ENCODE results near the gene ARRDC4.
A peak's percentile ranks its signal among the peaks of the same experiment; 100 is the strongest.

ARRDC4 gene

GRCh38 chr15:97960364-97961066 is at the start of gene ARRDC4:
TSS of gene ARRDC4 (plus strand) at chr15:97960703. CDS start at chr15:97960862, 159 bp downstream.
- peak; percentile 94 for DNase-seq

GRCh38 chr15:97914711-97915110 is 45.8 kb upstream of the ARRDC4 start:
- DNase-seq = no peak

GRCh38 chr15:97915261-97915660 is 45.2 kb upstream of the ARRDC4 start:
- no peak for DNase-seq

GRCh38 chr15:97921296-97921865 is 39.1 kb upstream of the ARRDC4 start:
- no peak for DNase-seq

- DNase-seq = no peak
These were observed 30.9 kb upstream of the ARRDC4 start for GRCh38 chr15:97929456-97930229.

- no peak for DNase-seq
These were observed 30.3 kb upstream of the ARRDC4 start for GRCh38 chr15:97930230-97930629.

GRCh38 chr15:97931314-97931713 is 29.2 kb upstream of the ARRDC4 start:
- DNase-seq = no peak

- DNase-seq = no peak
These were observed 26.9 kb upstream of the ARRDC4 start for GRCh38 chr15:97933589-97933988.

GRCh38 chr15:97940993-97941392 is 19.5 kb upstream of the ARRDC4 start:
- DNase-seq = no peak

GRCh38 chr15:97941572-97941971 is 18.9 kb upstream of the ARRDC4 start:
- DNase-seq = no peak

- no peak for DNase-seq
These were observed 15.8 kb upstream of the ARRDC4 start for GRCh38 chr15:97944724-97945123.

GRCh38 chr15:97947465-97948260 is 12.8 kb upstream of the ARRDC4 start:
- DNase-seq = no peak

- no peak for DNase-seq
These were observed 7.2 kb upstream of the ARRDC4 start for GRCh38 chr15:97953254-97953653.

- DNase-seq = no peak
These were observed 6.8 kb upstream of the ARRDC4 start for GRCh38 chr15:97953748-97954147.

GRCh38 chr15:97955035-97955434 is 5.5 kb upstream of the ARRDC4 start:
- DNase-seq = no peak

GRCh38 chr15:97955529-97955928 is 5.0 kb upstream of the ARRDC4 start:
- no peak for DNase-seq

- DNase-seq = no peak
These were observed 659 bp upstream of the ARRDC4 start for GRCh38 chr15:97959724-97960363.

- DNase-seq = no peak
These were observed 808 bp downstream of the ARRDC4 start for GRCh38 chr15:97961067-97961954.

- DNase-seq = no peak
These were observed 1.8 kb downstream of the ARRDC4 start for GRCh38 chr15:97962263-97962662.

GRCh38 chr15:97963779-97964178 is 3.3 kb downstream of the ARRDC4 start:
- no peak for DNase-seq

GRCh38 chr15:97966246-97966645 is 5.7 kb downstream of the ARRDC4 start:
- DNase-seq = no peak

Measured in activated CD4-positive, alpha-beta T cell treated with anti-CD3 and anti-CD28 coated beads, Interleukin-2, Interleukin-6, amounts not matched to agents 100 ng/mL and 50 ng/mL, durations not matched to agents 16 hours and 8 hours (primary cell).